H7 (cell line): Measurements from ENCODE around the gene PRKCA. TPM values are rescaled to one million over a fixed set of nuclear protein-coding genes. Genes with fewer than 3 reads are reported as not detected.
A peak's percentile ranks its signal among the peaks of the same experiment; 100 is the strongest.
"Not testable (repeated sequence)": the region's sequence is repeated elsewhere in the genome, so short reads cannot be mapped to it uniquely, and the experiment has no call there.

Experiments used
- DNase-seq: peaks from one replicate; pipeline ENCODE4 v3.0.0; 2012
- H3K27me3 ChIP-seq: 2 replicates; pipeline ENCODE4 v1.6.0; 2011; ENCODE audit warnings: mild to moderate bottlenecking, low read length; ENCODE audit not compliant: control insufficient read depth, insufficient read depth
- H3K36me3 ChIP-seq: replicated peaks from 2 replicates; pipeline ENCODE4 v1.5.1; 2011; ENCODE audit warnings: low read length; ENCODE audit not compliant: control insufficient read depth, insufficient read depth
- H3K4me3 ChIP-seq: 2 replicates; pipeline ENCODE4 v1.5.1; 2011; ENCODE audit warnings: low read depth, mild to moderate bottlenecking, control low read depth, low read length, moderate library complexity; ENCODE audit not compliant: insufficient read depth
- total RNA-seq: library from RNA; depleted of rRNA; stranded (reverse); fragments of >200 nt; shearing (Covaris generic); gene quantifications from 2 replicates; pipeline ENCODE4 v1.2.3, GENCODE V29; 2014

The PRKCA gene
- total RNA-seq, 1 experiment from 2014 or later = 10.0 TPM

GRCh38 chr17:66443606-66444005 lies 141.2 kb downstream of the PRKCA start:
- Histone ChIP-seq H3K36me3 (no peaks in the 10 kb centered on the region), H3K27me3 (no peaks in the 10 kb centered on the region), H3K4me3 (no peak overlapping the region)
- no peak for DNase-seq

GRCh38 chr17:66444031-66444430 lies 141.6 kb downstream of the PRKCA start:
- Histone ChIP-seq H3K27me3 (no peaks in the 10 kb centered on the region), H3K36me3 (no peaks in the 10 kb centered on the region), H3K4me3 (no peak overlapping the region)
- no peak for DNase-seq

GRCh38 chr17:66445229-66445628 lies 142.8 kb downstream of the PRKCA start:
- Histone ChIP-seq H3K27me3 (no peaks in the 10 kb centered on the region), H3K4me3 (no peak overlapping the region), H3K36me3 (no peaks in the 10 kb centered on the region)
- no peak for DNase-seq

GRCh38 chr17:66446419-66446818 lies 144.0 kb downstream of the PRKCA start:
- Histone ChIP-seq H3K36me3 (no peaks in the 10 kb centered on the region), H3K4me3 (no peak overlapping the region), H3K27me3 (no peaks in the 10 kb centered on the region)
- DNase-seq = no peak

- Histone ChIP-seq H3K36me3 (no peaks in the 10 kb centered on the region), H3K27me3 (no peaks in the 10 kb centered on the region), H3K4me3 (no peak overlapping the region)
- DNase-seq = no peak
Measured at GRCh38 chr17:66447159-66447558, 144.7 kb downstream of the PRKCA start.

GRCh38 chr17:66448026-66448639 lies 145.7 kb downstream of the PRKCA start:
- H3K27me3 ChIP-seq = no peaks in the 10 kb centered on the region
- no peak for DNase-seq

GRCh38 chr17:66449418-66449977 lies 147.1 kb downstream of the PRKCA start:
- no peak for DNase-seq
- no peak overlapping the region for H3K4me3 ChIP-seq
- H3K27me3 ChIP-seq = no peaks in the 10 kb centered on the region
- H3K36me3 ChIP-seq = no peaks in the 10 kb centered on the region

More at GRCh38 chr17:66448026-66448639, 145.7 kb downstream of the PRKCA start:
- Histone ChIP-seq H3K36me3 (no peaks in the 10 kb centered on the region), H3K4me3 (no peak overlapping the region)

- no peaks in the 10 kb centered on the region for H3K36me3 ChIP-seq
- DNase-seq = no peak
- H3K27me3 ChIP-seq = no peaks in the 10 kb centered on the region
- H3K4me3 ChIP-seq = no peak overlapping the region
Measured at GRCh38 chr17:66450008-66450851, 147.8 kb downstream of the PRKCA start.

- H3K36me3 ChIP-seq = no peaks in the 10 kb centered on the region
- H3K4me3 ChIP-seq = no peak overlapping the region
- no peaks in the 10 kb centered on the region for H3K27me3 ChIP-seq
- DNase-seq = no peak
Measured at GRCh38 chr17:66450852-66451158, 148.4 kb downstream of the PRKCA start.

- DNase-seq = peak; percentile 80
- no peaks in the 10 kb centered on the region for H3K27me3 ChIP-seq
- no peak overlapping the region for H3K4me3 ChIP-seq
- H3K36me3 ChIP-seq = no peaks in the 10 kb centered on the region
Measured at GRCh38 chr17:66451188-66452149, 149.1 kb downstream of the PRKCA start.

GRCh38 chr17:66455060-66455459 lies 152.6 kb downstream of the PRKCA start:
- Histone ChIP-seq H3K27me3 (no peaks in the 10 kb centered on the region), H3K4me3 (no peak overlapping the region), H3K36me3 (no peaks in the 10 kb centered on the region)
- DNase-seq = no peak

GRCh38 chr17:66457499-66457898 lies 155.1 kb downstream of the PRKCA start:
- not testable (repeated sequence) for H3K27me3 ChIP-seq, H3K36me3 ChIP-seq, DNase-seq, H3K4me3 ChIP-seq

- DNase-seq = no peak
- Histone ChIP-seq H3K27me3 (no peaks in the 10 kb centered on the region), H3K36me3 (no peaks in the 10 kb centered on the region), H3K4me3 (no peak overlapping the region)
Measured at GRCh38 chr17:66458782-66459181, 156.4 kb downstream of the PRKCA start.

- H3K27me3 ChIP-seq = no peaks in the 10 kb centered on the region
- DNase-seq = no peak
- H3K4me3 ChIP-seq = no peak overlapping the region
- H3K36me3 ChIP-seq = no peaks in the 10 kb centered on the region
Measured at GRCh38 chr17:66459811-66460270, 157.4 kb downstream of the PRKCA start.
